ENCODE data around the gene GPN3.

Gene GPN3

DNA sequence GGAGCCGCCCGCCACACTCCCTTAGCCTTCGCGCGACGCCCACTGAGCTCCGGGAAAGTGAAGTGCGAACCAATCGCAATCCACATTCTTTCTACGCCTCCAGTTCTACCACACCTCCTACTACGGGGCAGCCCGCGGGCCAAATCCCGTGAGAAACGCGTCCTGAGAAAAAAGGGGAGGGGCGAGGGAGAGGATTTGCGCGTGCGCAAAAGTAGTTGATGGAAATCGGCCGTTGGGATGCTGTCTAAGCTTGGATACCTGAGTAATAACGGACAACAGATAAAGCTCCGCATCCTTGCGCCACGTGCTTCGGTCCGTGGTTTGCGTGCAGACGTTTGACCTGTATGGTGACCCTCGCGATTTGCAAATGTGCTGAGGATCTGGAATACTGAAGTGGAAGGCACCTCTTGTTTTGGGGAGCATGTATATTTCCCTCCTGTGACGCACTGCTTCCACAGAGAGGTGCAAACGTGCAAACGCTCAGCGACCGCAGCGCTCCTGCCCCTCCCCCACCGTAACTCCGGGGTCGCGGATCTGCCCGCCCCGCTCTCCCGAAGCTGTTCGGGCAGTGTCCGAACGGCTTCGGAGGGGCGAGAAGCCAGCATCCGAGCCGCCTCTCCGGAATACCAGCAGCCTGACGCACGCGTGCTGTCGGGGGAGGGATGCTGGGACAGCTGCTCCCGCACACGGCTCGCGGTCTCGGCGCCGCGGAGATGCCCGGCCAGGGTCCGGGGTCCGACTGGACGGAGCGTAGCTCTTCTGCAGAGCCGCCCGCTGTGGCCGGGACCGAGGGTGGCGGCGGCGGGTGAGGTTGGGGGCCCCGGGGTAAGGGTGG is at the start of gene GPN3, which contains the start of gene FAM216A:
Gene GPN3, minus strand, starts transcription at position 44 of the 835 bp plus-strand sequence. CDS start 54 bp downstream, outside the sequence.
Gene FAM216A, plus strand, starts transcription at position 632 of the 835 bp plus-strand sequence. Its CDS starts 31 bp downstream, at position 663.
- Histone ChIP-seq H3K9me3 (ENCODE audit: control insufficient read depth, insufficient read depth, low read length) (no peaks in the 10 kb centered on the region), H3K36me3 (ENCODE audit: insufficient read depth, low read length) (0 out of 2 replicates have a peak, but pooled peaks cover 2% of the 10 kb centered on the region), H3K4me1 (ENCODE audit: insufficient read depth, low read length) (no peaks in the 10 kb centered on the region), H3K9ac (ENCODE audit: low read depth, low read length) (peak within 1 kb of the TSS; percentile 95)

DNA sequence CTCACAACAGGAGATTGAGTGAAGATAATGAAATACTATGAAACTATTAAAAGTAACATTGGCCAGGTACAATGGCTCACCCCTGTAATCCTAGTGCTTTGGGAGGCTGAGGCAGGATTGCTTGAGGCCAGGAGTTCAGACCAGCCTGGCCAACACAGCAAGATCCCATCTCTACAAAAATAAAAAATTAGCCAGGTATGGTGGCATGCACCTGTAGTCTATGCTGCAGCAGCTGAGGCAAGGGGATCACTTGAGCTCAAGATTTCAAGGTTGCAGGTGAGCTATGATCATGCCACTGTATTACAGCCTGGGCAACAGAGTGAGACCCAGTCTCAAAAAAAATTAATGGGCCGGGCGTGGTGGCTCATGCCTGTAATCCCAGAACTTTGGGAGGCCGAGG is 48.9 kb upstream of the GPN3 start:
- H3K36me3 ChIP-seq (ENCODE audit: insufficient read depth, low read length), result no peaks in the 10 kb centered on the region
- no peaks in the 10 kb centered on the region for H3K4me1 ChIP-seq (ENCODE audit: insufficient read depth, low read length)
- H3K9ac ChIP-seq (ENCODE audit: low read depth, low read length), result no peak overlapping the region
- H3K9me3 ChIP-seq (ENCODE audit: control insufficient read depth, insufficient read depth, low read length), result no peaks in the 10 kb centered on the region

DNA sequence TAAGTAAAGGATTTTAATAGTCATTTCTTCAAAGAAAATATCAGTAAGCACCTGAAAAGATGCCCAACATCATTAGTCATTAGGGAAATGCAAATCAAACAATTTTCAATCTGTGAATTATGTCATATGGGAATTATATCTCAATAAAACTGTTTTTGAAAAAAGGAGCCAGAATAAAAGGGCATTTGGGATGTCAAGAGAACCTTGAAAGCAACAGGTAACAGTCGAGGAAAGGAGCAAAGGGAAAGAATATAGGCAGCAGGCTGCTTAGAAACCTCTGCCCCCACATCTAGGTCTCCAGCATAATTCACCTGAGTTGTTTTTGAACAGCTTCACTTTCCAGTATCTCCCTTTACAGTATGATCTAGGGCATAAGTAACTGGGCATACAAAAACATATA is 46.3 kb upstream of the GPN3 start:
- Histone ChIP-seq H3K9me3 (ENCODE audit: control insufficient read depth, insufficient read depth, low read length) (no peaks in the 10 kb centered on the region), H3K36me3 (ENCODE audit: insufficient read depth, low read length) (no peaks in the 10 kb centered on the region), H3K4me1 (ENCODE audit: insufficient read depth, low read length) (no peaks in the 10 kb centered on the region), H3K9ac (ENCODE audit: low read depth, low read length) (no peak overlapping the region)

DNA sequence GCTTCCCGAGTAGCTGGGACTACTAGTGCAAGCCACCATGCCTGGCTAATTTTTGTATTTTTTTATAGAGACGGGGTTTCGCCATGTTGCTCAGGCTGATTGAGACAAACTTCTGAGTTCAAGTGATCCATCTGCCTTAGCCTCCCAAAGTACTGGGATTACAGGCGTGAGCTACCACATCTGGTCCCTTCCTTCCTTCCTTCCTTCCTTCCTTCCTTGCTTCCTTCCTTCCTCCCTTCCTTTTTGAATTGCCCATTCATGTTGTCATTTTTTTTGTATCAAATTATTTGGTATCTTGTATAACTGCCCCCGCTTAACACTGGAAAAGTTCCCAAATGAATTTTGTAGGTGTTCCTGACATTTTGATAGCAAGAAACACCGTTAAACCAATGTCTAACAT is 45.8 kb upstream of the GPN3 start:
- H3K9ac ChIP-seq (ENCODE audit: low read depth, low read length), result no peak overlapping the region
- no peaks in the 10 kb centered on the region for H3K4me1 ChIP-seq (ENCODE audit: insufficient read depth, low read length)
- no peaks in the 10 kb centered on the region for H3K36me3 ChIP-seq (ENCODE audit: insufficient read depth, low read length)
- H3K9me3 ChIP-seq (ENCODE audit: control insufficient read depth, insufficient read depth, low read length), result no peaks in the 10 kb centered on the region

DNA sequence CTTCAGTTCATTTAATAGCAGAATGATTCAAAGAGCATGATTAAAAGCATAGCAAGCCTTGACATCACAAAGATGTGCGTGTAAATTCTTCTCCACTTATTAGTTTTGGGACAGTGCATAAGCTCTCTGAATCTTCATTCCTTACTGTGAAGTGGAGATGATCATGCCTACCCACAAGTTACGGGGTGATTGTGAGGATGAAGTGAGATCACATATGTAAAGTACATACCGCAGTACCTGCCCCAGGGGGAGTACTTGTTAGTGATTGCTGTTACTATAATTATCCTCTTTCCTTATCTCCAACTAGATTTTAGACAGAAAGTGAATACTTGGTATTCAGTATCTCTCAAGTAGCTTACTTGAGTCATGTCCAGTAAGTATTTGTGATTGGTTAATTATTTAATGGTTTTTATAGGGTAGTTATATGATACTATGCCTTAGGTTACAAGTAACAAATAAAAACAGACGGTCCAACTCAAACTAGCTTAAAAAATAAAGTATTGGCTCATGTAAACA is 40.1 kb upstream of the GPN3 start:
- Histone ChIP-seq H3K4me1 (ENCODE audit: insufficient read depth, low read length) (no peaks in the 10 kb centered on the region), H3K9me3 (ENCODE audit: control insufficient read depth, insufficient read depth, low read length) (no peaks in the 10 kb centered on the region), H3K9ac (ENCODE audit: low read depth, low read length) (no peak overlapping the region), H3K36me3 (ENCODE audit: insufficient read depth, low read length) (no peaks in the 10 kb centered on the region)

DNA sequence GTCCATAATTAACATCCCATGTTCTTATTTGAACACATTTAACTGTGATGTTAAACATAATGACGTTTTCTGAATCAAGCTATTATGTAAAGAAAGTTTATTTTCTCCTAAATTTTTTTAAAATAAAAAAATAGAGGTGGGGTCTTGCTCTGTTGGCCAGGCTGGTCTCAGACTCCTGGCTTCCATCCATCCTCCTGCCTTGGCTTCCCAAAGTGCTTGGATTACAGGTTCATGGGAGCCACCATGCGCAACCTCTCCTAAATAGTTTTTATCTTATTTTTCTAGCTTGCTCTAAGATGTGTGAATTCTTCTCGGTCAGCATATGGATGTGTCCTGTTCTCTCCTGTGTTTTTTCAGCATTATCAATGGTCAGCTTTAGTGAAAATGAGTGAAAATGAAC is 37.3 kb upstream of the GPN3 start:
- no peaks in the 10 kb centered on the region for H3K36me3 ChIP-seq (ENCODE audit: insufficient read depth, low read length)
- H3K4me1 ChIP-seq (ENCODE audit: insufficient read depth, low read length), result no peaks in the 10 kb centered on the region; the same call in 1 of the 2 replicates
- H3K9ac ChIP-seq (ENCODE audit: low read depth, low read length), result no peak overlapping the region
- H3K9me3 ChIP-seq (ENCODE audit: control insufficient read depth, insufficient read depth, low read length), result peaks cover 3% of the 10 kb centered on the region; the same call in 1 of the 2 replicates

DNA sequence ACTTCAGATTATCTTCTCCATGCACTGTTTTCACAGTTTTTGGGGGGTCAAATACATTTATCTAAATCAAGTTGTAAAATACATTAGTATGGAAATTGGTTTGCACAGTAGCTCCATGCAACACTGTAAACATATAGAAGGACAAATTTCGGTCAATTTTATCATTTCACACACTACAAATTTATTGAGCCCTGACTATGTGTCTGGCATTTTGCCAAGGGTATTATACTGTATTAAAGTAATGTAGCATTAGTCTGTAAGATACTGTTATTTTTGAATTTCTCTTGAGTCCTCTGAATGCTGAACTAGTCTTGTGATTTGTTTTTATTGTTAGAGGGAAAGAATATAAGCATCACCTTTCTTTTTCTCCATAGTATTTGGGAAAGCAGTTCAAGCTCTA is 35.4 kb upstream of the GPN3 start:
- H3K9ac ChIP-seq (ENCODE audit: low read depth, low read length), result no peak overlapping the region
- H3K4me1 ChIP-seq (ENCODE audit: insufficient read depth, low read length), result no peaks in the 10 kb centered on the region; the same call in 1 of the 2 replicates
- peaks cover 3% of the 10 kb centered on the region; the same call in 1 of the 2 replicates for H3K9me3 ChIP-seq (ENCODE audit: control insufficient read depth, insufficient read depth, low read length)
- H3K36me3 ChIP-seq (ENCODE audit: insufficient read depth, low read length), result no peaks in the 10 kb centered on the region

DNA sequence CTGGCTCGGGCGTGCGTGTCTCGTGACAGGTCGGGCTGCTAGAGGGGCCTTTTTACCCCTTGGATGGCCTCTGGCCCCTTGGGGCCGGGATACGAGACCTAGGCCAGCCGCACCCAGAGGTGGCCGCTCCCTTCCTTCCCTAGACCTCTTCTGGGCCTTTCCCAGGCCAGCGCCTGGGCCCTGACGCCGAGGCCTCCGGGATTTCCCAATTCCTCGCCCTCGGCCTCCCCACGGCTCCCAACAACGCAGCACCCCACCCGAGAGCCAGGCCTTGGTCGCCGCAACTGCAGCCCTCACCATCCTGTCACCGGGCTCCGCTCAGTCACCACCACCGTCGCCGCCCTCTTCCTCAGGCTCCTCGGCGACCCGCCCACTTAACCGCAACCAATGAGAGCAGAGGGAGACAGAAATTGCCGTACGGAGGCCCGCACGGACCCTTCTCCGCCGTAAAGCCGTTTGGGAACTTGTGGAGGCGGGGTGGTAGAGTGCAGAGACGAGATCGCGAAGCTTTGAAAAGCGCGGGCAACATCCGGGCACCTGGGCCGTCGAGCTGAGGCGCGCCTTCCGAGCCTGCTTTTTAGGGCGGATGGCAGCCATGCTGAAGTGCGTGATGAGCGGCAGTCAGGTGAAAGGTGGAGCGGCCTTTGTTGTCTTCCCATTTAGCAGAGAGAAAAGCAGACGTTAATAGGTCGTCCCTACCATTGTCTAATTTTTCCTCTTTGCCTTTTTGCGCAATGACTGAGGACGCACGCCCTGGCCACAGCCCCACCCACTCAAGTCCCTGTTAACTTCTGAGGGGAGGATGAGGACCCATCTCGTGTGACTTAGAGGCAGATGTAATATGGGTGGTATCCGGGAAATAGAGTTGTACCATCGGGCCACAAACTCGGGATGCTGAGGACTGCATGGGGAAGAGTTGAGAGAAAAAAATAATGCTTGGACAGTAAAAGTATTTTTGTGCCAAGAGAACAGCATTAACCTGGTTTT is 34.0 kb upstream of the GPN3 start, which contains the start of the genes RAD9B and VPS29:
Gene RAD9B, plus strand, starts transcription at position 580 of the 987 bp plus-strand sequence. Its CDS starts 7 bp downstream, at position 587.
Gene VPS29, minus strand, starts transcription at position 360 of the 987 bp plus-strand sequence. Its CDS starts 60 bp downstream, at position 300.
- no peaks in the 10 kb centered on the region for H3K36me3 ChIP-seq (ENCODE audit: insufficient read depth, low read length)
- no peaks in the 10 kb centered on the region; the same call in 1 of the 2 replicates for H3K4me1 ChIP-seq (ENCODE audit: insufficient read depth, low read length)
- H3K9ac ChIP-seq (ENCODE audit: low read depth, low read length), result peak within 1 kb of the TSS; percentile 77
- H3K9me3 ChIP-seq (ENCODE audit: control insufficient read depth, insufficient read depth, low read length), result peaks cover 3% of the 10 kb centered on the region; the same call in 1 of the 2 replicates

DNA sequence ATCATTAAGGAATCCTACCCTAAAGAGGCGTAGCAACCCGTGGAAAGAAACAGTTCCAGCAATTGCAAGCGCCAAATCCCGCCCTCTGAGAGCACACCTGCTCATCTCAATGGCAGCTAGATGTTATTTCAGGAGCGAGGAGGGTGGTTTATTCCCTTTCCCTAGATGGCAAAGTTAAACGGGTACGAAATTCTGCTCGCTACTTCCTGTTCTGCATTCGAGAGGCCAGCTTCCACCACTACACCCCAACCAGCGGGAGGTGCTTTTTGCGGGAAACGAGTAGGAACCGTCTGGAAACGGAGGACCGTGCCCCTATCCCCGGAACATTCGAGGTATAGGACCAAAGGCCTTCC is 33.3 kb upstream of the GPN3 start:
- H3K36me3 ChIP-seq (ENCODE audit: insufficient read depth, low read length), result no peaks in the 10 kb centered on the region
- H3K9me3 ChIP-seq (ENCODE audit: control insufficient read depth, insufficient read depth, low read length), result peaks cover 3% of the 10 kb centered on the region; the same call in 1 of the 2 replicates
- H3K4me1 ChIP-seq (ENCODE audit: insufficient read depth, low read length), result no peaks in the 10 kb centered on the region; the same call in 1 of the 2 replicates
- H3K9ac ChIP-seq (ENCODE audit: low read depth, low read length), result peak overlapping the region; percentile 77

DNA sequence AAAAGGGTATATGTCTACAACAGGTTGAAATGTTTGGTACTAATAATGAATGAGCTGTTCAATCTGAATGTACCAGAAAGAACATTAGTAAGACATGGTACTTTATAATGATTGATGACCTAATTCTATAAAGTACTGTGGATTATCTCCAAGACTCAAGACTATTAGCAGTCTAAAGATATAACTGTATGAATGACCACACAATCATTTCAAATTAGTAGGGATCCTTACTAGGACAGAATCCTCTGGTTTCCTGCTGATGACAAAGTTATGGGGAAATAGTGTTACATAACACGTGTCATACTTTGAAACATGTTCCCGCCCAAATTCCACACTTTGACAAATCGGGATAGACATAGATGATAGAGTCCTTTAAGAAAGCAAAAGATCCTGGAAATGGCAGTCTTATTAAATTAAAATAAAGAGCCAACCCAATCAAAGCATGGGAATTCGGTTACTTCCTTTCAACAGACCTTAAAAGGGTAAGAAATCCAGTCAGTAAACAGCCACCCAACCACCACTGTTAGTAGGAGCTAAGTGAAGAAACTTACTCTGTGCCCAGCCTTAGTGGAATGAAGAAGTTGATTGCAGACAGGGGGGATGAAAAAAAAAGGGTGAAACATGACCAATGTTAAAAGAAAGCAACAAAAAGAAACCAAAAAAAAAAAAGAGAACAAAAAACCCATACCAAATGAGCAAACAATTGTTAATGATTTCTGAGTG is 31.1 kb upstream of the GPN3 start:
- H3K9ac ChIP-seq (ENCODE audit: low read depth, low read length), result no peak overlapping the region
- H3K36me3 ChIP-seq (ENCODE audit: insufficient read depth, low read length), result peaks cover 5% of the 10 kb centered on the region; the same call in 1 of the 2 replicates

DNA sequence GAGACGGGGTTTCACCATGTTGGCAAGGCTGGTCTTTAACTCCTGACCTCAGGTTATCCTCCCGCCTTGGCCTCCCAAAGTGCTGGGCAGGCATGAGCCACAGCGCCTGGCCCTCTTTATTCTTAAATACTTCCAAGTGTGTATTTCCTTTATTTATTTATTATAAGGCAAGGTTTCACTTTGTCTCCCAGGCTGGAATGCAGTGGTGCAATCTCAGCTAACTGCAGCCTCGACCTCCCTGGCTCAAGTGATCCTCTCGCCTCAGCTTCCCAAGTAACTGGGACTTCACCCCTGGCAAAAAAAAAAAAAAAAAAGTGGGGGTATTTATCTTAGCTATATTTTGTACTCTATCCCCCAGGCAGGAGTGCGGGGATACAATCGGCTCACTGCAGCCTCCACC is 7.4 kb upstream of the GPN3 start:
- Histone ChIP-seq H3K4me1 (ENCODE audit: insufficient read depth, low read length) (no peaks in the 10 kb centered on the region), H3K9me3 (ENCODE audit: control insufficient read depth, insufficient read depth, low read length) (no peaks in the 10 kb centered on the region), H3K36me3 (ENCODE audit: insufficient read depth, low read length) (peaks cover 2% of the 10 kb centered on the region; the same call in 1 of the 2 replicates), H3K9ac (ENCODE audit: low read depth, low read length) (no peak overlapping the region)

More for the DNA sequence above, 31.1 kb upstream of the GPN3 start:
- Histone ChIP-seq H3K4me1 (ENCODE audit: insufficient read depth, low read length) (no peaks in the 10 kb centered on the region; the same call in 1 of the 2 replicates), H3K9me3 (ENCODE audit: control insufficient read depth, insufficient read depth, low read length) (peaks cover 3% of the 10 kb centered on the region; the same call in 1 of the 2 replicates)

DNA sequence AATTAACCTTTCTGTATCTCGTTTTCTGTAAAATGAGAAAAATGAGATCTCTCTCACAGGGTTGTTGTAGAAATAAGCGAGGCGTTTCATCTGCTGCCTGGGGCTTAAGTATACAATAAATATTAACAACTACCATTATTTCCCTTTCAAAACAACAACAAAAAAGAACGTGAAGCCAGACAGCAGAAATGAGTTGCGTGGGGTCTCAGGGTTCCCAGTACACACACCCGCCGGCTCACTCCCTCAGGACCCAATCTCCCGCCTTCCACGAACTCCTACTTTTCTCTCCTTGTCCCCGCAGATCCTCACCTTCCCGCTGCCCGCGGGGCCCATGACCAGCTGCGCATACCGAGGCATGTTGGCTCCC is 227 bp downstream of the GPN3 start:
- Histone ChIP-seq H3K36me3 (ENCODE audit: insufficient read depth, low read length) (0 out of 2 replicates have a peak, but pooled peaks cover 2% of the 10 kb centered on the region), H3K9ac (ENCODE audit: low read depth, low read length) (peak overlapping the region; percentile 95), H3K9me3 (ENCODE audit: control insufficient read depth, insufficient read depth, low read length) (no peaks in the 10 kb centered on the region), H3K4me1 (ENCODE audit: insufficient read depth, low read length) (no peaks in the 10 kb centered on the region)

DNA sequence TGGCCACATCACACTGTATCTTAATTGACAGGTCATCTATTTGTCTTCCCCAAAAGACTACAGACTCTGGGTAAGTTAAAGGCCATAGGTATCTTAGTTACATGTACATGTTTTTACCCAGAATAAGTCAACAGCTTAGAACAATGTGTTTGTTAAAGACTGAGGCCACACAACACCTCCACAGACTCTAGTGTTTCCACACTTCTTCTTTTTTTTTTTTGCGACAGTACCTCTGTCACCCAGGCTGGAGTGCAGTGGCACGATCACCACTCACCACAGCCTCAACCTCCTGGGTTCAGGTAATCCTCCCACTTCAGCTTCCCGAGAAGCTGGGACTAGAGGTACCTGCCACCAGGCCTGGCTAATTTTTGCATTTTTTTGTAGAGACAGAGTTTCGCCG is 1.3 kb downstream of the GPN3 start:
- no peaks in the 10 kb centered on the region for H3K9me3 ChIP-seq (ENCODE audit: control insufficient read depth, insufficient read depth, low read length)
- 0 out of 2 replicates have a peak, but pooled peaks cover 2% of the 10 kb centered on the region for H3K36me3 ChIP-seq (ENCODE audit: insufficient read depth, low read length)
- peak overlapping the region; percentile 95 for H3K9ac ChIP-seq (ENCODE audit: low read depth, low read length)
- H3K4me1 ChIP-seq (ENCODE audit: insufficient read depth, low read length), result no peaks in the 10 kb centered on the region
